ENCODE results near the gene ADGRB3. TPM values are rescaled to one million over a fixed set of nuclear protein-coding genes. Genes with fewer than 3 reads are reported as not detected.

ADGRB3 gene
- total RNA-seq, 1 donor from 2014 or later, result 3.5 TPM

DNA sequence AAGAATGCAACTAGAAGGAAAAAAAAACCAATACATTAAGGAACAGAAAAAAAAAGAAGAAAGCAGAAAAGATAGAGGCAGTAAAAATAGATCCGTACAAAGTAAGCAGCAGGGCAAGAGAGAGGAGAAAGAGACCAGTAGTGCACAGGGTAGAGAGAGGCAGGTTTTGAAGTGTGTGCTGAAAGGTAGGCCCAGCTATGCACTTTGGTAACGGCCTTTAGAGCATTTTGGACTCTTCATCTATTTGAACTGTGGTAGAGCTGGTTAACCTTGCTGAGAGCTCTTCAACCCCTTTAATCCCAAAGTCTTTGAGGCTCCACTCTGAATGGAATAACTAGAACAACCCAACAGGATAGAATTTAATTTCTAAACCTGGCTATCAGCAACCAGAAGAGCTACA, 45.2 kb downstream of the ADGRB3 start:
- H3K27me3 ChIP-seq, result no peaks in the 10 kb centered on the region
- intact Hi-C loops (cut with DNase I), result no loop called here
- DNase-seq (no peak), ATAC-seq (no peak)
- no peaks in the 10 kb centered on the region for H3K9me3 ChIP-seq
- TF ChIP-seq, protein P1, sequence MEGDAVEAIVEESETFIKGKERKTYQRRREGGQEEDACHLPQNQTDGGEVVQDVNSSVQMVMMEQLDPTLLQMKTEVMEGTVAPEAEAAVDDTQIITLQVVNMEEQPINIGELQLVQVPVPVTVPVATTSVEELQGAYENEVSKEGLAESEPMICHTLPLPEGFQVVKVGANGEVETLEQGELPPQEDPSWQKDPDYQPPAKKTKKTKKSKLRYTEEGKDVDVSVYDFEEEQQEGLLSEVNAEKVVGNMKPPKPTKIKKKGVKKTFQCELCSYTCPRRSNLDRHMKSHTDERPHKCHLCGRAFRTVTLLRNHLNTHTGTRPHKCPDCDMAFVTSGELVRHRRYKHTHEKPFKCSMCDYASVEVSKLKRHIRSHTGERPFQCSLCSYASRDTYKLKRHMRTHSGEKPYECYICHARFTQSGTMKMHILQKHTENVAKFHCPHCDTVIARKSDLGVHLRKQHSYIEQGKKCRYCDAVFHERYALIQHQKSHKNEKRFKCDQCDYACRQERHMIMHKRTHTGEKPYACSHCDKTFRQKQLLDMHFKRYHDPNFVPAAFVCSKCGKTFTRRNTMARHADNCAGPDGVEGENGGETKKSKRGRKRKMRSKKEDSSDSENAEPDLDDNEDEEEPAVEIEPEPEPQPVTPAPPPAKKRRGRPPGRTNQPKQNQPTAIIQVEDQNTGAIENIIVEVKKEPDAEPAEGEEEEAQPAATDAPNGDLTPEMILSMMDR (IDR thresholded peaks at IDR 0.05), result no peak
- no peak overlapping the region for H3K4me3 ChIP-seq
- no peak overlapping the region for H3K27ac ChIP-seq
- no peaks in the 10 kb centered on the region for H3K36me3 ChIP-seq
- no peaks in the 10 kb centered on the region for H3K4me1 ChIP-seq

DNA sequence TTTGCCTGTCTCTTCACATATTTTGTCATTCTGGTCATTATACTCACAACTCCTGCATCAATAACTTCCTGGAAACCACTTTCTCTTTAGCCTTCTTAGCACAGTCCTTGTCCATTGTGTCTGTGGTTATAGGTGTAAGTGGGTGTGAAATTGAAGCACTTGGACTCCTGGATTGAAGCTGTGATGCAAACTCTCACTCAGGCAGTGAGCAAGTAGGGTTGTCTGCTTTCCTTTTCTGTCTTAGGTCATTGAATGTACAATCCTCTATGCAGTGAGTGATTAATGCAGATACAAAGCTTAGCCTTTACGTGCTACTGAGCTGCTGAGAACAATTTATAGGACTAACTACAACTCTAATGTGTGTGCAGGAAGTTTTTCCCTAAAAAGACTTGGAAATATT, 54.8 kb downstream of the ADGRB3 start:
- ATAC-seq (no peak), DNase-seq (no peak)
- Histone ChIP-seq H3K4me1 (no peaks in the 10 kb centered on the region), H3K9me3 (no peaks in the 10 kb centered on the region), H3K4me3 (no peak overlapping the region), H3K27ac (no peak overlapping the region), H3K27me3 (no peaks in the 10 kb centered on the region), H3K36me3 (no peaks in the 10 kb centered on the region)
- intact Hi-C loops (cut with DNase I), result no loop called here
- TF ChIP-seq, protein P1 (IDR thresholded peaks at IDR 0.05), result no peak

DNA sequence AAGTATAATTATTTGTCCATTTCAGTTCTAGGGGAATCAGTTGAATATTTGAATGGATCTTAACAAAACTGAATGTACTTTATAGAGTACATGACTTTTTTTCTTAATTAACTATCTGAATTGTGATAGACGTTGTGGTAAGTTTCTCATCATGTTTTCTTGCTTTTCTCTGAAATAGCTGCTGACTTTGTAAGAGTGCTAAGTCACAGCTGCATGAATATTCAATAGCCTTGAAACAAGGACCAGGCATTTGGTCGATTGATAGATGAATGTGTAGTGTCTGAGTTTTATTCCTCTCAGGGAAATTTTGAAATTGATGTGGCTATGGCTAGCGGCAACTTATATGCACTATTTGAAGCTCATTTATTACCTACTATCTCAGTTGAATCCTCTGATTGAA, 56.0 kb downstream of the ADGRB3 start:
- intact Hi-C loops (cut with DNase I), result no loop called here
- ATAC-seq, result no peak

DNA sequence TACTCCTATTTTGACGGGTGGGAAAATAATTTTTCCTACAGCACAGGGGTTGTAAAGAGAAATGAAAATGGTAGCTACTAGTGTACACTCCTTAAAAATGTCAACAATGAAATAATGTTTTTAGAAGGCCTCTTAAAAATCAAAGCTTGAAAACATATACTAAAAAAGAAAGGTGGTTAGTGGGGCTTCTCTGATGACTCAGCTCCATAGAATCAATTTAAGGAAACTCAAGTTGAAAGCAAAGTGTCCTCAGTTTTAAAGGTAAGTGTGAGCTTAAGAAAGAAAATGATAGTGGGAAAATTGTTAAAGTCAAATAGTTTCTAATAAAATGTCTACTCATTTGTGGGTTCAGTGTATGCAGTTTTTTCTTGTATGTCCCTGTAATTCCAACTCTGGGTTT, 58.2 kb downstream of the ADGRB3 start:
- H3K27me3 ChIP-seq, result no peaks in the 10 kb centered on the region
- no peak overlapping the region for H3K27ac ChIP-seq
- TF ChIP-seq, protein P1 (IDR thresholded peaks at IDR 0.05), result no peak
- no peaks in the 10 kb centered on the region for H3K4me1 ChIP-seq
- ATAC-seq (no peak), DNase-seq (no peak)
- no peaks in the 10 kb centered on the region for H3K36me3 ChIP-seq
- H3K9me3 ChIP-seq, result no peaks in the 10 kb centered on the region
- intact Hi-C loops (cut with DNase I), result no loop called here
- no peak overlapping the region for H3K4me3 ChIP-seq

More for the DNA sequence above, 56.0 kb downstream of the ADGRB3 start:
- H3K4me1 ChIP-seq, result no peaks in the 10 kb centered on the region
- H3K27me3 ChIP-seq, result no peaks in the 10 kb centered on the region
- no peak overlapping the region for H3K4me3 ChIP-seq
- no peak for DNase-seq
- no peaks in the 10 kb centered on the region for H3K36me3 ChIP-seq
- no peaks in the 10 kb centered on the region for H3K9me3 ChIP-seq
- H3K27ac ChIP-seq, result no peak overlapping the region
- TF ChIP-seq, protein P1 (IDR thresholded peaks at IDR 0.05), result no peak

DNA sequence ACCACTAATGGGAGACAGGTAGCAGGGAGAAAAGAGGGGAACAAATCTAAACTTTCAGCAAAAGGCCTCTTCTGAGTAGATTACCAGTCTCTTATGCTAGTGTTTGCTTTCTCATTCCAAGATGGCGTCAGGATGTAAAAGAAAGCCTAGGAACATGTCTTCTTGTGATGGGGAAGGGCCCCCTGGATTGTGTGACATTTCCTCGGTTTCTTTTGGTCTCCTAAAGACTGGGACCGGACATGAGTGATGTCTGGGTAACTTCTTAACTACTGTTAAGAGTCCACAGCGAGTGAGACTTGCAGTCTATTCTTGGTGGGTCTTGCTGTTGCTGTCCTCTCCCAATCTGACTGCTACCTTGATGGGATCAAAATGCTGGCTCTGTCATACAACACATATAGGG, 60.3 kb downstream of the ADGRB3 start:
- Histone ChIP-seq H3K9me3 (no peaks in the 10 kb centered on the region), H3K27me3 (no peaks in the 10 kb centered on the region), H3K36me3 (no peaks in the 10 kb centered on the region), H3K4me1 (no peaks in the 10 kb centered on the region), H3K27ac (no peak overlapping the region), H3K4me3 (no peak overlapping the region)
- TF ChIP-seq, protein P1 (IDR thresholded peaks at IDR 0.05), result no peak
- intact Hi-C loops (cut with DNase I), result no loop called here
- ATAC-seq (no peak), DNase-seq (no peak)

DNA sequence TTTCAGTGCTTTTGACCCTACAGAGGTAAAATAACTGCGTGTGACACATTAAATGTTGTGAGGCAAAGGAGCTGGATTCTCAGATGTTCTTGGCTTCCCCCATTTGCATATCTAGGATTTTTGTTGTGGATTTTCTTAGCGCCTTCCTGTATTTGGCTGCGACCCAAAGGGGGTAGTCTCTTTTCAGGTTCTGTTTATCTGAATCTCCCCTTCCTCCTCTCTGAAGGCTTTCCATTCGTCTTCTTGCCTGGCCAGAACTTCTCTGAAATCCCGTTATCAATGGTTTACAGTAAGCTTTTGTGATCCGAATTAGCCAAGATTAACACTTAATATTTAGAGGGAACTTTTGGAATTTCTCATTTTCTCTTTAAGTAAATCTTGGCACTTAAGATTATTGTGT, 60.8 kb downstream of the ADGRB3 start:
- Histone ChIP-seq H3K4me3 (no peak overlapping the region), H3K27me3 (no peaks in the 10 kb centered on the region), H3K4me1 (no peaks in the 10 kb centered on the region), H3K27ac (no peak overlapping the region), H3K36me3 (no peaks in the 10 kb centered on the region), H3K9me3 (no peaks in the 10 kb centered on the region)
- ATAC-seq, result no peak
- TF ChIP-seq, protein P1 (IDR thresholded peaks at IDR 0.05), result no peak
- DNase-seq, result no peak
- intact Hi-C loops (cut with DNase I), result no loop called here

Data from upper lobe of right lung (tissue), 1 donor.